ENCODE data around the gene GBF1.

The GBF1 gene

DNA sequence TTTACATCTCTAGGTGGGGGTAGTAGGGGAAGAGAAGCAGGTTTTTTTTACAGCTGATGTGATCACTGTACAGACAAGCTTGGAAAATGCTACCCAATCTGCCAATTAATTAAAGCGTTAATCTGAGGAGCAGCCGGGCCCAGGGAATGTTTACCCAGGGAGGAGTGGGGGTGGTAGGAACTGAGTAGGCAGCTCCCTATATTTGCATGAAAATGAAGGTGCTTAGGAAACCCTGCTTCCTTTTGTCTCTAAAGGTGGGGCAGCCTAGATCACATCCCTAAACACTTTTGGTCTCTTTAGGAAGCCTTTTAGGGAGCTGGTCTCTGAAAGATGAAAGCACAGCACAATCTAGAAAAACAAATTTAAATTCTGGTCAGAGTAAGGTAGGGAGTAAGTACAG is 97.1 kb downstream of the GBF1 start:
- in situ Hi-C loops (cut with MboI; ENCODE audit: low sequenced_read_pairs, unreplicated experiment) = no loop called here
- TF ChIP-seq CTCF (IDR thresholded peaks at IDR 0.05; ENCODE audit: borderline replicate concordance, control extremely low read depth, extremely low read depth, insufficient read depth, missing control alignments) = no peak
- no peak for DNase-seq (ENCODE audit: low spot score)

GRCh38 chr10:102342958-102343357 is 97.6 kb downstream of the GBF1 start:
- in situ Hi-C loops (cut with MboI; ENCODE audit: low sequenced_read_pairs, unreplicated experiment) = no loop called here
- no peak for TF ChIP-seq CTCF (IDR thresholded peaks at IDR 0.05; ENCODE audit: borderline replicate concordance, control extremely low read depth, extremely low read depth, insufficient read depth, missing control alignments)
- DNase-seq (ENCODE audit: low spot score) = no peak

GRCh38 chr10:102344067-102344466 is 98.7 kb downstream of the GBF1 start:
- in situ Hi-C loops (cut with MboI; ENCODE audit: low sequenced_read_pairs, unreplicated experiment) = no loop called here
- no peak for TF ChIP-seq CTCF (IDR thresholded peaks at IDR 0.05; ENCODE audit: borderline replicate concordance, control extremely low read depth, extremely low read depth, insufficient read depth, missing control alignments)
- no peak for DNase-seq (ENCODE audit: low spot score)

DNA sequence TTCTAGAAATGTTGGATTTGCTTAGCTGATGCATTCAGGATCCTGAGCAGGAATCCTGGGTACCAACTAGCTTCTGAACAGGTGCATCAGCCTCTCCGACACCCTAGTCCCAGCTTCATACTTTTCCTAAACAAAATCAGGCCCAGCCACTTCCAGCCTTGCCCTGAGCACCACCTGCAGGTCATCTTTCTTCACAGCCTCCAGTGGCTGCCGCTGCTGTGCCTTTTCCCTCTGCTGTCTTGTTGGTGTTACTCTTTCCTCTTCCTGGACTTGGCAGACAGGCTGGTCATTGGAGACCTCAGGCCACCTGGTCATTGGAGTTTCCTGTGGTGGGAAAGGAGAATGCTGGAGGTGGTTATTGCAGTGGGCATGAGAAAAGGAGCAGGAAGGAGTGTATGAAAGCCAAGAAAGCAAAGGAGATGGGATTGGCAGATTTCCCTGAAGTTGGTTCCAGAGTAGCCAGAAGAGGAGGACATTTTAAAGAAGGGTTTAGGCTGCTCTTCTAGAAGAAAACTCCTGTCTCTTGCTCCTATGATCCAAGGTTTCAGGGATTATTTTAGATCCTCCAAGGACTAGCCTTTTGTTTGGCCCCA is 102.0 kb downstream of the GBF1 start:
- DNase-seq (ENCODE audit: low spot score) = peak; percentile 33
- peak; percentile 52 for TF ChIP-seq CTCF (IDR thresholded peaks at IDR 0.05; ENCODE audit: borderline replicate concordance, control extremely low read depth, extremely low read depth, insufficient read depth, missing control alignments)
- in situ Hi-C loops (cut with MboI; ENCODE audit: low sequenced_read_pairs, unreplicated experiment) = no loop called here

- DNase-seq (ENCODE audit: low spot score) = peak; percentile 72
- in situ Hi-C loops (cut with MboI; ENCODE audit: low sequenced_read_pairs, unreplicated experiment) = loop anchor here (5.0 kb wide), 1 partner anchor 110 kb away; the partner anchor contains the start of gene PITX3
- TF ChIP-seq CTCF (IDR thresholded peaks at IDR 0.05; ENCODE audit: borderline replicate concordance, control extremely low read depth, extremely low read depth, insufficient read depth, missing control alignments) = peak; percentile 88
Observed at GRCh38 chr10:102352066-102352715, 106.9 kb downstream of the GBF1 start.

GRCh38 chr10:102354451-102354850 is 109.1 kb downstream of the GBF1 start:
- in situ Hi-C loops (cut with MboI; ENCODE audit: low sequenced_read_pairs, unreplicated experiment) = loop anchor here (5.0 kb wide), 1 partner anchor 112 kb away; the partner anchor contains the start of gene PITX3
- no peak for DNase-seq (ENCODE audit: low spot score)
- TF ChIP-seq CTCF (IDR thresholded peaks at IDR 0.05; ENCODE audit: borderline replicate concordance, control extremely low read depth, extremely low read depth, insufficient read depth, missing control alignments) = no peak
